Endothelial cell of umbilical vein (primary cell): ENCODE data around the gene PM20D2.

Experiments used
- CTCF ChIP-seq, 2 donors: IDR thresholded peaks; 1 replicate in 1 of 2; 2 replicates in 1 of 2; pipeline ENCODE4 v1.5.1; 2011; ENCODE audit warnings: low read length in 2 of 2, mild to moderate bottlenecking in 2 of 2, moderate library complexity in 2 of 2, control low read depth in 1 of 2, inconsistent platforms in 1 of 2, low read depth in 1 of 2; ENCODE audit not compliant: insufficient read depth in 1 of 2; ENCODE audit errors: extremely low read depth in 1 of 2
- EZH2 ChIP-seq: IDR thresholded peaks from 2 replicates; pipeline ENCODE4 v1.6.1; 2012; ENCODE audit warnings: borderline replicate concordance, low read depth, mild to moderate bottlenecking, moderate library complexity, low read length, inconsistent platforms; ENCODE audit not compliant: severe bottlenecking
- JUN ChIP-seq: IDR thresholded peaks from 2 replicates; pipeline ENCODE4 v1.6.1; 2011; ENCODE audit warnings: borderline replicate concordance, low read depth; ENCODE audit not compliant: insufficient read length, insufficient read depth
- MYC ChIP-seq: IDR thresholded peaks from one replicate; pipeline ENCODE4 v1.6.1; 2011; ENCODE audit warnings: mild to moderate bottlenecking, low read depth, low read length
- POLR2A ChIP-seq: IDR thresholded peaks from 2 replicates; pipeline ENCODE4 v1.6.1; 2012; ENCODE audit warnings: low read depth, mild to moderate bottlenecking, control low read depth, low read length
- POLR2AphosphoS5 ChIP-seq: IDR thresholded peaks from 2 replicates; pipeline ENCODE4 v1.6.1; 2012; ENCODE audit warnings: low read depth, mild to moderate bottlenecking, control low read depth, low read length, moderate library complexity; ENCODE audit not compliant: insufficient read depth

DNA sequence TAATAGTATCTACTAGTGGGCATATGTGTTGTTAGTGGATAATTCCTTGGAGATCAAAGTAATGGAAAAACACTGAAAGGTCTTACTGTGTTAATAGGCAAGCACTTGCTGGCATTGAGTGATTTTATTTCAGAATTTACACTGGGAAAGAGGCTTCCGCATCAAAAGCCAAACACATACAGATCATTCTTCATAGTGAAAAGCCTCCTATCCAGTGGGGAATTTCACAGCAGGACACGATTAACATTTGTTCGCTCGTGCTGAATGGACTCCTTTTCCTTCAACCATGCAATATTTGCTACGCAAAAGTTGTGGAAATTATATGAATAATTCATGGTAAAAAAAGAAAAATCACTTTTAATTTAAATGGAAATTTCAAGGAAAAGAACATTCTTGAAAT lies 44.9 kb downstream of the PM20D2 start:
- TF ChIP-seq CTCF (IDR thresholded peaks at IDR 0.05; ENCODE audit: extremely low read depth in 1 of 2, insufficient read depth in 1 of 2, low read depth in 1 of 2, low read length in 2 of 2) = no peak
- no peak for TF ChIP-seq JUN
- no peak for TF ChIP-seq POLR2AphosphoS5
- TF ChIP-seq MYC = no peak
- TF ChIP-seq EZH2 = no peak
- no peak for TF ChIP-seq POLR2A
